ENCODE measurements around the gene OGDH.

- TF ChIP-seq CTCF (IDR thresholded peaks at IDR 0.05) (no peak), EP300 (IDR thresholded peaks at IDR 0.05) (no peak), POLR2A (IDR thresholded peaks at IDR 0.05) (no peak), POLR2AphosphoS5 (IDR thresholded peaks at IDR 0.05) (no peak)
Observed at GRCh38 chr7:44636041-44636584, 29.7 kb downstream of the OGDH start.

Data from suprapubic skin (tissue), 4 donors.